K562 (cell line): ENCODE measurements around the gene SLC22A23. TPM values are rescaled to one million over a fixed set of nuclear protein-coding genes. Genes with fewer than 3 reads are reported as not detected.

Experiments used
- ATAC-seq: fragments of 200-7000 bp; cut with Tn5 transposase; 3 replicates; pipeline ENCODE4 v1.9.1; 2020; ENCODE audit warnings: moderate library complexity
- BruUV-seq: library from RNA; stranded (reverse); fragments of 400-500 nt; replicated peaks from 2 replicates; lab custom pipeline; 2021; lab: Mats Ljungman, UMichigan
- CTCF ChIA-PET: fragments of 300-600 bp; formaldehyde crosslinking; extraction: SDS; loops from one replicate; lab custom pipeline; 2021; ENCODE audit warnings: low intra/inter-chr PET ratio; lab: Yijun Ruan, JAX
- POLR2A ChIA-PET: fragments of 300-600, 350-650 bp; sonication (Branson Sonifier 250); formaldehyde crosslinking; extraction: SDS; loops from one replicate; lab custom pipeline; 2021; ENCODE audit warnings: antibody characterized with exemption, inconsistent platforms; lab: Yijun Ruan, JAX
- DNase-seq, 4 experiments: peaks; one replicate each; pipeline versions ENCODE4 v3.0.0 to v3.0.0-alpha.2; 2011 to 2018; ENCODE audit warnings: low spot score in 3 of 4, mixed read lengths in 3 of 4; ENCODE audit errors: extremely low read depth in 1 of 4
- FAIRE-seq: peaks from 2 replicates; lab custom pipeline; 2011; peaks lifted over from hg19 to GRCh38; lab: Jason Lieb, UNC
- H2AFZ ChIP-seq: 2 replicates; pipeline ENCODE4 v1.6.0; 2011; ENCODE audit warnings: low read depth, low read length, control low read depth, inconsistent platforms
- H3K27ac ChIP-seq: fragments of 200-600 bp; 3 replicates; pipeline ENCODE4 v1.8.0; 2011; ENCODE audit warnings: low read depth, mild to moderate bottlenecking, control low read depth, inconsistent platforms, low read length, moderate library complexity, mixed read lengths; ENCODE audit errors: extremely low read depth
- H3K27me3 ChIP-seq, 2 experiments: fragments of 300-600 bp in 1 of 2; 2 replicates in 1 of 2; 3 replicates in 1 of 2; pipeline versions ENCODE4 v1.6.0 to v1.8.0; 2011; ENCODE audit warnings: inconsistent platforms in 2 of 2, low read length in 2 of 2, mild to moderate bottlenecking in 1 of 2, mixed read lengths in 1 of 2, moderate library complexity in 1 of 2; ENCODE audit not compliant: control insufficient read depth in 2 of 2, insufficient read depth in 2 of 2
- H3K36me3 ChIP-seq: fragments of 300-600 bp; 3 replicates; pipeline ENCODE4 v1.8.0; 2011; ENCODE audit warnings: mild to moderate bottlenecking, low read length, inconsistent platforms; ENCODE audit not compliant: control insufficient read depth, insufficient read depth
- H3K4me1 ChIP-seq, 2 experiments: fragments of 200-600 bp in 1 of 2; replicated peaks in 1 of 2; 2 replicates in 1 of 2; 3 replicates in 1 of 2; pipeline versions ENCODE4 v1.5.1 to v1.8.0; 2011; ENCODE audit warnings: inconsistent platforms in 2 of 2, low read length in 2 of 2, mild to moderate bottlenecking in 1 of 2, mixed read lengths in 1 of 2, moderate library complexity in 1 of 2; ENCODE audit not compliant: control insufficient read depth in 2 of 2, insufficient read depth in 2 of 2
- H3K4me2 ChIP-seq: 2 replicates; pipeline ENCODE4 v1.6.1; 2011; ENCODE audit warnings: low read length, control low read depth, inconsistent platforms, mixed read lengths; ENCODE audit not compliant: insufficient read depth
- H3K4me3 ChIP-seq: fragments of 200-600 bp; sonication (generic), shearing (Covaris generic); 2 replicates; pipeline ENCODE4 v1.5.1; 2016; ENCODE audit warnings: control low read depth, inconsistent platforms
- H3K79me2 ChIP-seq: fragments of 200-600 bp; 3 replicates; pipeline ENCODE4 v1.8.0; 2011; ENCODE audit warnings: low read length, inconsistent platforms; ENCODE audit not compliant: control insufficient read depth, insufficient read depth
- H3K9ac ChIP-seq, 2 experiments: 2 replicates each; pipeline versions ENCODE4 v1.6.0 to v1.6.1; 2011; ENCODE audit warnings: low read depth in 2 of 2, low read length in 2 of 2, control low read depth in 1 of 2, inconsistent platforms in 1 of 2, mild to moderate bottlenecking in 1 of 2, mixed read lengths in 1 of 2; ENCODE audit not compliant: insufficient read depth in 1 of 2
- H3K9me1 ChIP-seq: one replicate; pipeline ENCODE4 v1.6.0; 2011; ENCODE audit warnings: inconsistent platforms, mild to moderate bottlenecking, low read length, moderate library complexity; ENCODE audit not compliant: control insufficient read depth, insufficient read depth
- H3K9me3 ChIP-seq: replicated peaks from 2 replicates; pipeline ENCODE4 v1.5.1; 2011; ENCODE audit warnings: low read depth, low read length, inconsistent platforms; ENCODE audit not compliant: control insufficient read depth, insufficient read depth
- H4K20me1 ChIP-seq: replicated peaks from 2 replicates; pipeline ENCODE4 v1.6.1; 2011; ENCODE audit warnings: low read length, inconsistent platforms, mixed read lengths; ENCODE audit not compliant: control insufficient read depth, insufficient read depth
- C11orf30 ChIP-seq: fragments of 450-650 bp; IDR thresholded peaks from 2 replicates; pipeline ENCODE4 v1.6.1; 2016; ENCODE audit warnings: low read depth, mild to moderate bottlenecking
- GTF2E2 ChIP-seq: fragments of 200-800 bp; sonication (Bioruptor generic); IDR thresholded peaks from 2 replicates; pipeline ENCODE4 v1.6.1; 2016; ENCODE audit warnings: missing genetic modification characterization, missing compliant biosample characterization
- MEIS2 ChIP-seq: fragments of 450-650 bp; IDR thresholded peaks from 2 replicates; pipeline ENCODE4 v1.6.1; 2014; ENCODE audit warnings: mild to moderate bottlenecking; ENCODE audit not compliant: partially characterized antibody
- NFE2 ChIP-seq: IDR thresholded peaks from 2 replicates; pipeline ENCODE4 v1.6.1; 2014; ENCODE audit warnings: antibody characterized with exemption, low read depth
- SIX5 ChIP-seq, 2 experiments: IDR thresholded peaks; 2 replicates each; pipeline ENCODE4 v1.6.1; 2011; ENCODE audit warnings: low read length in 2 of 2, borderline replicate concordance in 1 of 2, low read depth in 1 of 2, mild to moderate bottlenecking in 1 of 2, moderate library complexity in 1 of 2; ENCODE audit not compliant: insufficient read depth in 1 of 2
- ZBTB17 ChIP-seq: fragments of 450-650 bp; formaldehyde crosslinking; IDR thresholded peaks from 2 replicates; pipeline ENCODE4 v1.4.0; 2020; ENCODE audit warnings: mild to moderate bottlenecking
- ZNF316 ChIP-seq: fragments of 450-650 bp; IDR thresholded peaks from 2 replicates; pipeline ENCODE4 v1.6.1; 2016
- WGBS: fragments of 100-300 bp; shearing (Covaris generic); methylation state at CpG from one replicate; pipeline ENCODE4 v1.1.6; 2016; ENCODE audit warnings: low coverage, mixed read lengths; ENCODE audit not compliant: insufficient coverage; ENCODE audit errors: missing lambda C conversion rate; 5-methylcytosine and 5-hydroxymethylcytosine counted together
- in situ Hi-C: fragments of 300-500 bp; cut with MboI; formaldehyde crosslinking; loops from 4 replicates; pipeline ENCODE4 v1.15.0; 2018; ENCODE audit warnings: inconsistent platforms, mixed read lengths
- intact Hi-C: fragments of 100-400 bp; cut with micrococcal nuclease; formaldehyde crosslinking; loops from 2 replicates; pipeline ENCODE4 v1.14.2; 2022
- polyA plus RNA-seq, 8 experiments: library from polyadenylated mRNA; depleted of rRNA in 4 of 8; stranded (reverse) in 5 of 8; unstranded in 3 of 8; fragments of >200 nt; fragmentation: Nextera tagmentation in 2 of 8; fragmentation: Illumina TruSeq in 1 of 8; extraction: Ambion mirVana in 2 of 8; extraction: Trizol in 1 of 8; gene quantifications; 2 replicates each; pipeline versions ENCODE4 v1.2.1 to v1.2.3, GENCODE V29; 2011 to 2014; ENCODE audit warnings: inconsistent platforms in 1 of 8, missing spikeins in 1 of 8
- total RNA-seq, 7 experiments: library from RNA; depleted of rRNA in 6 of 7; stranded (reverse); fragments of >200 nt in 6 of 7; fragmentation: Illumina TruSeq in 2 of 7; extraction: Trizol in 2 of 7; gene quantifications; 2 replicates each; pipeline versions ENCODE4 v1.2.1 to v1.2.3, GENCODE V29; 2011 to 2021; ENCODE audit warnings: low replicate concordance in 1 of 7
- TF ChIP-seq, protein P1 (sequence below), 2 experiments: IDR thresholded peaks in 1 of 2; conservative IDR thresholded peaks in 1 of 2; 2 replicates each; pipeline ENCODE4 v1.6.1; 2016; ENCODE audit warnings: low read depth in 2 of 2, mild to moderate bottlenecking in 1 of 2, missing compliant biosample characterization in 1 of 2, missing genetic modification characterization in 1 of 2, moderate library complexity in 1 of 2

Gene SLC22A23
- total and polyA plus RNA-seq, 9 of the 15 experiments (the other 6 are each of a cell fraction or from before 2014, with no cell fraction given) = 0.30 to 8.7 (median 2.5) TPM

DNA sequence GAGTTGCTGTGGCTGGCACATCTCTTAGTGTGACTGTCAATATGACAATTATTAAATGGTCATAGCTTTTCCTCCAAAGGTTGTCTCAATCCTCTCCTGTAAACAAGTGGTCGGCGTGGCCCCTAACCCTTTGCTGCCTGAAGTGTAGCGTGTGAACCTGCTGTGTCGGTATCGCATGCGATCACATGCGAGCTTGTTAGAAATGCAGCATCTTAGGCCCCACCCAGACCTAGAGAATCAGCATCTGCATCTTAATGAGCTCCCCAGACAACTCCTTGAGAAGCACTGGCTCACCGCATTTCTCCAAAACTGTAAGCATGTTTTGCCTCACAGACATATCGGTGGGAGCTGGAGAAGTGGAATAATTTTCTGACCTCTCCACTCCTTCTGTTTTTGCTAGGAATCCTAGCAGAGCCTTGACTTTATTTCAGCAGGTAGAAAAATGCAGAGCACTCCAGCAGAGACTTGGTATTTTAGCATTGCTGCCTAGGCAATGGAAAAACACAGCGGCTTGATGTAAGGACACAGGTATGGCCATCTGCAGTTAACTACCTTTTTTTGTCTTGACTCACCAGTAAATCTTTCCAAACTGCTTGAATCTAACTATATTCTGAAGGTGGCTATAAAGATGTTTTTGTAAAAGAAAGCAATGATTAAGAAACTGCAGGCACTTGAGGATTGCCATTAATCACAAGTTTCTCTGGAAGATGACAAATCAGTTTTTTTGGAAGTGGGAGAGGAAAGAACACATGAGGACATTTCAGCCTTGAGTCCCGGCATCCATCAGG, 130.5 kb downstream of the SLC22A23 start:
- BruUV-seq = no TSS peak
- intact Hi-C loops = no loop called here

More for the DNA sequence above, 130.5 kb downstream of the SLC22A23 start:
- no peak for ATAC-seq
- Histone ChIP-seq H2AFZ (no peak overlapping the region), H3K27ac (no peak overlapping the region), H3K9me1 (no peaks in the 10 kb centered on the region), H3K4me2 (no peak overlapping the region), H3K4me1 (peaks cover 26 to 35% of the 10 kb centered on the region in 2 experiments), H3K27me3 (no peaks in the 10 kb centered on the region), H3K79me2 (no peaks in the 10 kb centered on the region), H4K20me1 (no peaks in the 10 kb centered on the region), H3K36me3 (no peaks in the 10 kb centered on the region), H3K9ac (no peak overlapping the region), H3K4me3 (no peak overlapping the region), H3K9me3 (no peaks in the 10 kb centered on the region)
- in situ Hi-C loops = no loop called here
- DNase-seq = no peak
- no peak for FAIRE-seq
- CTCF ChIA-PET = no interaction called here
- TF ChIP-seq ZBTB17 (no peak), C11orf30 (0 out of 2 replicates have a peak, but pooled peaks have one; percentile 15), GTF2E2 (tag) (no peak), SIX5 (IDR thresholded peaks at IDR 0.05; ENCODE audit: borderline replicate concordance in 1 of 2, insufficient read depth in 1 of 2, low read depth in 1 of 2, low read length in 2 of 2) (no peak), MEIS2 (peak; percentile 62), NFE2 (peak; percentile 6; the same call in 1 of the 2 replicates), ZNF316 (0 out of 2 replicates have a peak, but pooled peaks have one; percentile 14)
- TF ChIP-seq, protein P1, sequence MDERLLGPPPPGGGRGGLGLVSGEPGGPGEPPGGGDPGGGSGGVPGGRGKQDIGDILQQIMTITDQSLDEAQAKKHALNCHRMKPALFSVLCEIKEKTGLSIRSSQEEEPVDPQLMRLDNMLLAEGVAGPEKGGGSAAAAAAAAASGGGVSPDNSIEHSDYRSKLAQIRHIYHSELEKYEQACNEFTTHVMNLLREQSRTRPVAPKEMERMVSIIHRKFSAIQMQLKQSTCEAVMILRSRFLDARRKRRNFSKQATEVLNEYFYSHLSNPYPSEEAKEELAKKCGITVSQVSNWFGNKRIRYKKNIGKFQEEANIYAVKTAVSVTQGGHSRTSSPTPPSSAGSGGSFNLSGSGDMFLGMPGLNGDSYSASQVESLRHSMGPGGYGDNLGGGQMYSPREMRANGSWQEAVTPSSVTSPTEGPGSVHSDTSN (CRISPR knock-in tag; IDR thresholded peaks at IDR 0.05; ENCODE audit: low read depth) = no peak
- TF ChIP-seq, protein P1 (tag; conservative IDR thresholded peaks at IDR 0.05; ENCODE audit: low read depth) = peak; percentile 75
- POLR2A ChIA-PET = interaction anchor here (0.7 to 4.7 kb wide), 6 partner anchors 10 to 1446 kb away, joined by 3 to 35 read pairs (median 4); no protein-coding TSS in a partner anchor
- 79% methylated on average over 11 of the region's 11 CpGs for WGBS
